ENCODE measurements around the gene VSTM5. TPM values are rescaled to one million over a fixed set of nuclear protein-coding genes. Genes with fewer than 3 reads are reported as not detected.

Gene VSTM5
- total RNA-seq, 1 experiment from 2014 or later: not detected

GRCh38 chr11:93822359-93822758 lies 28.1 kb downstream of the VSTM5 start:
- Histone ChIP-seq H4K20me1 (ENCODE audit: control insufficient read depth, insufficient read depth, insufficient read length) (no peaks in the 10 kb centered on the region), H3K4me1 (ENCODE audit: insufficient read depth, low read length) (no peaks in the 10 kb centered on the region; the same call in 1 of the 2 replicates), H3K27me3 (ENCODE audit: insufficient read depth, low read length) (no peaks in the 10 kb centered on the region), H3K14ac (ENCODE audit: insufficient read depth, low read length) (no peak overlapping the region), H2BK5ac (ENCODE audit: insufficient read length, low read length) (no peak overlapping the region), H3K56ac (ENCODE audit: insufficient read length, low read depth, low read length) (no peak overlapping the region), H2AK5ac (ENCODE audit: insufficient read length, low read length) (no peak overlapping the region), H4K5ac (ENCODE audit: insufficient read length, low read depth, low read length) (no peak overlapping the region), H2BK15ac (ENCODE audit: low read depth, low read length) (no peak overlapping the region), H3K23me2 (ENCODE audit: insufficient read length, low read depth, low read length, poor library complexity, severe bottlenecking) (no peaks in the 10 kb centered on the region), H3K9me3 (ENCODE audit: control insufficient read depth, low read depth, low read length) (no peaks in the 10 kb centered on the region), H3T11ph (ENCODE audit: low read length) (no peak overlapping the region), H3K4ac (ENCODE audit: low read depth, low read length) (no peak overlapping the region), H3K27ac (ENCODE audit: insufficient read length, low read depth, low read length) (no peak overlapping the region), H3K9ac (ENCODE audit: extremely low read depth, insufficient read length, low read length) (no peak overlapping the region), H2BK12ac (ENCODE audit: insufficient read length, low read depth, low read length) (no peak overlapping the region), H2BK20ac (ENCODE audit: low read depth, low read length, poor library complexity, severe bottlenecking) (no peak overlapping the region), H3K4me2 (ENCODE audit: insufficient read depth, insufficient read length, low read length) (no peak overlapping the region), H3K23ac (ENCODE audit: insufficient read length, low read depth, low read length) (no peak overlapping the region), H3K79me1 (ENCODE audit: insufficient read depth, low read depth, low read length, poor library complexity, severe bottlenecking) (no peaks in the 10 kb centered on the region), H2BK120ac (ENCODE audit: low read depth, low read length, poor library complexity, severe bottlenecking) (no peak overlapping the region), H4K91ac (ENCODE audit: insufficient read length, low read depth, low read length) (no peak overlapping the region), H2AFZ (ENCODE audit: low read length) (no peak overlapping the region), H3K79me2 (ENCODE audit: insufficient read depth, low read length) (no peaks in the 10 kb centered on the region), H3K18ac (ENCODE audit: insufficient read length, low read depth, low read length) (no peak overlapping the region), H4K8ac (replicated peaks; ENCODE audit: insufficient read length, low read depth, low read length) (no peak overlapping the region)
- TF ChIP-seq, protein P1, sequence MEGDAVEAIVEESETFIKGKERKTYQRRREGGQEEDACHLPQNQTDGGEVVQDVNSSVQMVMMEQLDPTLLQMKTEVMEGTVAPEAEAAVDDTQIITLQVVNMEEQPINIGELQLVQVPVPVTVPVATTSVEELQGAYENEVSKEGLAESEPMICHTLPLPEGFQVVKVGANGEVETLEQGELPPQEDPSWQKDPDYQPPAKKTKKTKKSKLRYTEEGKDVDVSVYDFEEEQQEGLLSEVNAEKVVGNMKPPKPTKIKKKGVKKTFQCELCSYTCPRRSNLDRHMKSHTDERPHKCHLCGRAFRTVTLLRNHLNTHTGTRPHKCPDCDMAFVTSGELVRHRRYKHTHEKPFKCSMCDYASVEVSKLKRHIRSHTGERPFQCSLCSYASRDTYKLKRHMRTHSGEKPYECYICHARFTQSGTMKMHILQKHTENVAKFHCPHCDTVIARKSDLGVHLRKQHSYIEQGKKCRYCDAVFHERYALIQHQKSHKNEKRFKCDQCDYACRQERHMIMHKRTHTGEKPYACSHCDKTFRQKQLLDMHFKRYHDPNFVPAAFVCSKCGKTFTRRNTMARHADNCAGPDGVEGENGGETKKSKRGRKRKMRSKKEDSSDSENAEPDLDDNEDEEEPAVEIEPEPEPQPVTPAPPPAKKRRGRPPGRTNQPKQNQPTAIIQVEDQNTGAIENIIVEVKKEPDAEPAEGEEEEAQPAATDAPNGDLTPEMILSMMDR (conservative IDR thresholded peaks at IDR 0.05): no peak
- Mint-ChIP-seq H3K4me1 (peaks cover 31 to 37% of the 10 kb centered on the region in 2 experiments), H3K27ac (peak overlapping the region in 1 of 3 experiments; percentile 66; a peak in 1 of 7 replicates), H3K4me3 (no peak overlapping the region), H3K36me3 (ENCODE audit: insufficient read depth in 1 of 3, low read depth in 3 of 3) (no peaks in the 10 kb centered on the region), H3K9me3 (no peaks in the 10 kb centered on the region), H3K27me3 (ENCODE audit: low read depth) (no peaks in the 10 kb centered on the region; the same call in 1 of the 2 replicates)
- WGBS (ENCODE audit: extremely low coverage, insufficient read length, low lambda C conversion rate): no CpG with 5 or more reads among the region's 5 CpGs
- no peak for DNase-seq
